ENCODE results near the gene SIGLECL1.
"Not testable (repeated sequence)": the region's sequence is repeated elsewhere in the genome, so short reads cannot be mapped to it uniquely, and the experiment has no call there.

The SIGLECL1 gene

DNA sequence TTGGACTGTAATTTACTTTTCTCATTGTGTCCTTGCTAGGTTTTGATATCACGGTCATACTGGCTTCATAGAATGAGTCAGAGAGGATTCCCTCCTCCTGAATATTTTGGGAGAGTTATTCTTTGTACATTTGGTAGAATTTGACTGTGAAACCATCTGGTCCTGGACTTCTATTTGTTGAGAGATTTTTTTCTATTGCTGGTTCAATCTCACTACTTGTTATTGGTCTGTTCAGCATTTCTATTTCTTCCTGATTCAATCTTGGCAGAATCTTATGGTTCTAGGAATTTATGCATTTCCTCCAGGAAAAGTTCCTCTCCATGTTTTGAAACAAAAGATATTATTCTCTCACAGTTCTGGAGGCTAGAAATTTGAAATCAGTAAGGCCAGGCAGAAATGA, 30.9 kb upstream of the SIGLECL1 start:
- H4K20me1 ChIP-seq (ENCODE audit: insufficient read depth): no peaks in the 10 kb centered on the region
- H3K27ac ChIP-seq: no peak overlapping the region
- no peaks in the 10 kb centered on the region for H3K36me3 ChIP-seq (ENCODE audit: insufficient read depth)
- H3K4me3 ChIP-seq (IDR thresholded peaks at IDR 0.05; ENCODE audit: insufficient read depth, low read depth, low read length): no peak overlapping the region
- H3K79me2 ChIP-seq (ENCODE audit: insufficient read depth, low read depth): no peaks in the 10 kb centered on the region
- no peak overlapping the region for H2AFZ ChIP-seq (ENCODE audit: low read depth)
- TF ChIP-seq, protein P1, sequence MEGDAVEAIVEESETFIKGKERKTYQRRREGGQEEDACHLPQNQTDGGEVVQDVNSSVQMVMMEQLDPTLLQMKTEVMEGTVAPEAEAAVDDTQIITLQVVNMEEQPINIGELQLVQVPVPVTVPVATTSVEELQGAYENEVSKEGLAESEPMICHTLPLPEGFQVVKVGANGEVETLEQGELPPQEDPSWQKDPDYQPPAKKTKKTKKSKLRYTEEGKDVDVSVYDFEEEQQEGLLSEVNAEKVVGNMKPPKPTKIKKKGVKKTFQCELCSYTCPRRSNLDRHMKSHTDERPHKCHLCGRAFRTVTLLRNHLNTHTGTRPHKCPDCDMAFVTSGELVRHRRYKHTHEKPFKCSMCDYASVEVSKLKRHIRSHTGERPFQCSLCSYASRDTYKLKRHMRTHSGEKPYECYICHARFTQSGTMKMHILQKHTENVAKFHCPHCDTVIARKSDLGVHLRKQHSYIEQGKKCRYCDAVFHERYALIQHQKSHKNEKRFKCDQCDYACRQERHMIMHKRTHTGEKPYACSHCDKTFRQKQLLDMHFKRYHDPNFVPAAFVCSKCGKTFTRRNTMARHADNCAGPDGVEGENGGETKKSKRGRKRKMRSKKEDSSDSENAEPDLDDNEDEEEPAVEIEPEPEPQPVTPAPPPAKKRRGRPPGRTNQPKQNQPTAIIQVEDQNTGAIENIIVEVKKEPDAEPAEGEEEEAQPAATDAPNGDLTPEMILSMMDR (conservative IDR thresholded peaks at IDR 0.05; ENCODE audit: low read depth, low read length): no peak
- H3K27me3 ChIP-seq (ENCODE audit: insufficient read depth, low read depth): no peaks in the 10 kb centered on the region
- H3K4me1 ChIP-seq (ENCODE audit: low read depth, poor library complexity, severe bottlenecking): no peaks in the 10 kb centered on the region
- H3K9ac ChIP-seq: no peak overlapping the region
- no peak overlapping the region for H3K4me2 ChIP-seq

DNA sequence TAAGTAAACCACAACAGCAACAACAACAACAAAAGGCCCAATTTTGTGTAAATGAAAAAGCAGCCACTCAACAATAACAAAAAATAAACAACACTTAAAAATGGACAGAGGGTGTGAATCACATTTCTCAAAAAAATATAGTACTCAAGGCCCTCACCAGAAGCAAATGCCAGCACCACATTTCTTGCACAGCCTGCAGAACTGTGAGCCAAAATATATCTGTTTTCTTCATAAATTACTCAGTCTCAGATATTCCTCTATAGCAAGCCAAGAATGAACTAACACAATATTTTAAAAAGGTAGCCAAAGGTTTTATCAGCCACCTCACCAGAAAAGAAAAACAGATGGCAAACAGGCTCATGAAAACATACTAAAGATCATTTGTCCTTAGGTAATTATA, 29.9 kb upstream of the SIGLECL1 start:
- Histone ChIP-seq H2AFZ (ENCODE audit: low read depth) (no peak overlapping the region), H4K20me1 (ENCODE audit: insufficient read depth) (no peaks in the 10 kb centered on the region), H3K4me1 (ENCODE audit: low read depth, poor library complexity, severe bottlenecking) (no peaks in the 10 kb centered on the region), H3K9ac (no peak overlapping the region), H3K27ac (no peak overlapping the region), H3K4me3 (IDR thresholded peaks at IDR 0.05; ENCODE audit: insufficient read depth, low read depth, low read length) (no peak overlapping the region), H3K36me3 (ENCODE audit: insufficient read depth) (no peaks in the 10 kb centered on the region), H3K79me2 (ENCODE audit: insufficient read depth, low read depth) (no peaks in the 10 kb centered on the region), H3K4me2 (no peak overlapping the region), H3K27me3 (ENCODE audit: insufficient read depth, low read depth) (no peaks in the 10 kb centered on the region)
- TF ChIP-seq, protein P1 (conservative IDR thresholded peaks at IDR 0.05; ENCODE audit: low read depth, low read length): no peak

DNA sequence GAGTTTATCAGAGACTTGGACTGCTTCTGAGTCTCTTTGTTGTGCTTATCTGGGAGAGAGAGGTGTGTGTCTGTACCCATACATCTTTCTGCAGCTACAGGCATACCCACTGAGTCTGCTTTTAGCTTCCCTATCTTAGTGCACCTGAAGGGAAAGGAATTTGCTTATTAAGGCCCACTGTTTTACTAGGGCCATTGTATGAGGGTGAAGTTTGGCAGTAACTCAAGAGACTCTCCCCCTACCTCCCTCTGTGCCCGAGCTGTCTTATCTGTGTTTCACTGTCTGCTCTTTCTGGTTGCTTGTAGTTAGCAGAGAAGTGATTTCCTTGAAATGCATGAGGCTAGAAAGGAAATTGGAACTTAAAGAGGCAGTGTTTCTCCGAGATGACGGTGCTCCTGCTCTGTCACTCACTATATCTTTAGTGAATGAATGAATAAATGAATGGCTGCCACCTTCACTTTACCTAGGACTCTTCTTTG, 26.7 kb upstream of the SIGLECL1 start:
- H3K4me2 ChIP-seq: no peak overlapping the region

DNA sequence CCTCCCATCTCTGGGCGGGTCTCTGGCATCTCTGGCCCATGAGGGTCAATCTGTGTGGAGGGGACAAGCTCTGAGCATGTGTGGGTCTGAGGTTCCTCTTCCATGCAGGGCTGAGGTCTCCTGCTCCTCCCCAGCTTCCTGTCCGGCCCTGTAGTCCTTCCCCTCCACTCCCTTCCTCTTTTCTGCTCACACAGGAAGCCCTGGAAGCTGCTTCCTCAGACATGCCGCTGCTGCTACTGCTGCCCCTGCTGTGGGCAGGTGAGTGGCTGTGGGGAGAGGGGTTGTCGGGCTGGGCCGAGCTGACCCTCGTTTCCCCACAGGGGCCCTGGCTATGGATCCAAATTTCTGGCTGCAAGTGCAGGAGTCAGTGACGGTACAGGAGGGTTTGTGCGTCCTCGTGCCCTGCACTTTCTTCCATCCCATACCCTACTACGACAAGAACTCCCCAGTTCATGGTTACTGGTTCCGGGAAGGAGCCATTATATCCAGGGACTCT, 25.9 kb upstream of the SIGLECL1 start, which contains the start of gene CD33:
Gene CD33 (plus strand): TSS at position 183 of the 496 bp plus-strand sequence. CDS start 39 bp downstream, at position 222.
- H3K4me2 ChIP-seq; H2AFZ ChIP-seq (ENCODE audit: low read depth); H3K4me3 ChIP-seq (IDR thresholded peaks at IDR 0.05; ENCODE audit: insufficient read depth, low read depth, low read length); H3K27me3 ChIP-seq (ENCODE audit: insufficient read depth, low read depth); H3K4me1 ChIP-seq (ENCODE audit: low read depth, poor library complexity, severe bottlenecking); H3K27ac ChIP-seq; H3K36me3 ChIP-seq (ENCODE audit: insufficient read depth); H3K9ac ChIP-seq; H4K20me1 ChIP-seq (ENCODE audit: insufficient read depth); H3K79me2 ChIP-seq (ENCODE audit: insufficient read depth, low read depth): not testable (repeated sequence)

More for the DNA sequence above, 26.7 kb upstream of the SIGLECL1 start:
- Histone ChIP-seq H3K4me3 (IDR thresholded peaks at IDR 0.05; ENCODE audit: insufficient read depth, low read depth, low read length) (no peak overlapping the region), H3K27ac (no peak overlapping the region), H3K36me3 (ENCODE audit: insufficient read depth) (no peaks in the 10 kb centered on the region), H3K79me2 (ENCODE audit: insufficient read depth, low read depth) (no peaks in the 10 kb centered on the region), H4K20me1 (ENCODE audit: insufficient read depth) (no peaks in the 10 kb centered on the region), H2AFZ (ENCODE audit: low read depth) (no peak overlapping the region), H3K27me3 (ENCODE audit: insufficient read depth, low read depth) (no peaks in the 10 kb centered on the region), H3K4me1 (ENCODE audit: low read depth, poor library complexity, severe bottlenecking) (no peaks in the 10 kb centered on the region), H3K9ac (no peak overlapping the region)
- TF ChIP-seq, protein P1 (conservative IDR thresholded peaks at IDR 0.05; ENCODE audit: low read depth, low read length): no peak

DNA sequence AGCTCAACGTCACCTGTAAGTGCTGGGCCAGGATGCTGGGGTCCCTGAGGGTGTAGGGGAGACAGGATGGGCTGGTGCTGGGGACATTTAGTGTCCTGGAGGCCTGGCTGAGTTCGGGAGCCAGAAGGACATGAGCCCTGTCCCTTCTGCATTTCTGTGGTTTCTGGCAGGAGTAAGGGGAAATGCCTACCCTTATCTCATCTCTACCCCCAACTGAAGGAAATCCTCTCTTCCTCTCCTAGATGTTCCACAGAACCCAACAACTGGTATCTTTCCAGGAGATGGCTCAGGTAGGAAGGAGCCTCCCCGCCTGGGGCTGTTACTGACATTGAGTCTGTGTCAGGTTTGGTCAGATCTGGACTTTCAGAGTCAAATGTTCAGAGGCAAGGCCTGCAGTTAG, 24.8 kb upstream of the SIGLECL1 start:
- TF ChIP-seq, protein P1 (conservative IDR thresholded peaks at IDR 0.05; ENCODE audit: low read depth, low read length): no peak
- Histone ChIP-seq H3K9ac (no peak overlapping the region), H4K20me1 (ENCODE audit: insufficient read depth) (no peaks in the 10 kb centered on the region), H3K27ac (no peak overlapping the region), H2AFZ (ENCODE audit: low read depth) (no peak overlapping the region), H3K4me3 (IDR thresholded peaks at IDR 0.05; ENCODE audit: insufficient read depth, low read depth, low read length) (no peak overlapping the region), H3K4me2 (no peak overlapping the region), H3K4me1 (ENCODE audit: low read depth, poor library complexity, severe bottlenecking) (no peaks in the 10 kb centered on the region), H3K36me3 (ENCODE audit: insufficient read depth) (no peaks in the 10 kb centered on the region), H3K79me2 (ENCODE audit: insufficient read depth, low read depth) (no peaks in the 10 kb centered on the region), H3K27me3 (ENCODE audit: insufficient read depth, low read depth) (no peaks in the 10 kb centered on the region)

All from KMS-11 (cell line).